HG03135 (cell line): ENCODE measurements around the gene PRRT1B.

ENCODE experiments used
- ATAC-seq: cut with Tn5 transposase; IDR thresholded peaks from one replicate; pipeline ENCODE4 v1.9.1; 2021; ENCODE audit warnings: mild to moderate bottlenecking, moderate library complexity; ENCODE audit not compliant: unreplicated experiment

PRRT1B gene

DNA sequence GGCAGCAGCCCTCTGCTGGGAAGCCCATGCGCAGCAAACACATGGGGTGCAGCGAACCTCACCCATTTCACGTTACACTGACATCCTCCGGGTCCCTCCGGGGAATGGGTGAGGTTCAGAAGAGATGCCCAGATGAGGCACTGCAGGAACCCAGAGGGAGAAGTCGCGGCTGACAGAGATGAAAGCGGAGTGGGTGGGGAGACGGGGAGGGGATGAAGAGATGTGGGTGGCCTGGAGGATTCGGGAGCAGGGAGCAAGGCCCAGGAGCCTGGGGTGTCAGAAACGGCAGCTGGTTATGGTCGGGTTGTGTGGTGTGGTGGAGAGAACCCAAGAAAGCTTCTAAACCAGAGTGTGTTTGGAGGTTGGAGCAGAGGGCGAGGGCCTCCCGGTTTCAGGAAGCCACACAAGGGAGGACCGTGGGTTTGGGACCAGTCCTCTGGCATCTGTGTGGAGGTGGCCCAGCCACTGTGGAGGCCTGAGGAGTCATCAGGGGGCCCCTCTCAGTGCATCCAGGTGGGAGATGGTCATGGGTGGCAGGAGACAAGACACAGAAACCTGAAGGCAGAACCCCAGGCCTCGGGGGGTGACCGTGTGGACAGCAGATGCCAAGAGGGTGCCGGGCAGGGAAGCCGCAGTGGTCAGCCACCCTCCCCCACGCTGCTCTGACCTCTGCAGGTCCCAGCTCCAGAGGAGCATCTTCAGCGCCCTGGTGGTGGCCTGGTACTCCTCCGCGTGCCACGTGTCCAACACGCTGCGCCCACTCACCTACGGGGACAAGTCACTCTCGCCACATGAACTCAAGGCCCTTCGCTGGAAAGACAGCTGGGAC is 22.9 kb upstream of the PRRT1B start:
- ATAC-seq, result no peak

DNA sequence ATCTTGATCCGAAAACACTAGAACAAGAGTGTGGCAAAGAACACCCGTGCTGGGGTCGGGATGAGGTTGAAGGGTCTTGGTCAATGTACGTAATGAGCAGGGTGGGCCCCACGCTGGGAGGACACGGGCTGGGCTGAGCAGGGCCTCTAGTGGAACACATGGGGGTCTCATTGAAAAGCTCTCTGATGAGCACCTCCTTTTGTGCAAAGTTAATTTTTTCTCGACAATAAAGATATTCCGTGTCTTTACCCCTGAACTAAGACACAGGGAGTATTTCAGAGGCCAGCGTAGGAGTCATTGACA is 22.3 kb upstream of the PRRT1B start:
- no peak for ATAC-seq

DNA sequence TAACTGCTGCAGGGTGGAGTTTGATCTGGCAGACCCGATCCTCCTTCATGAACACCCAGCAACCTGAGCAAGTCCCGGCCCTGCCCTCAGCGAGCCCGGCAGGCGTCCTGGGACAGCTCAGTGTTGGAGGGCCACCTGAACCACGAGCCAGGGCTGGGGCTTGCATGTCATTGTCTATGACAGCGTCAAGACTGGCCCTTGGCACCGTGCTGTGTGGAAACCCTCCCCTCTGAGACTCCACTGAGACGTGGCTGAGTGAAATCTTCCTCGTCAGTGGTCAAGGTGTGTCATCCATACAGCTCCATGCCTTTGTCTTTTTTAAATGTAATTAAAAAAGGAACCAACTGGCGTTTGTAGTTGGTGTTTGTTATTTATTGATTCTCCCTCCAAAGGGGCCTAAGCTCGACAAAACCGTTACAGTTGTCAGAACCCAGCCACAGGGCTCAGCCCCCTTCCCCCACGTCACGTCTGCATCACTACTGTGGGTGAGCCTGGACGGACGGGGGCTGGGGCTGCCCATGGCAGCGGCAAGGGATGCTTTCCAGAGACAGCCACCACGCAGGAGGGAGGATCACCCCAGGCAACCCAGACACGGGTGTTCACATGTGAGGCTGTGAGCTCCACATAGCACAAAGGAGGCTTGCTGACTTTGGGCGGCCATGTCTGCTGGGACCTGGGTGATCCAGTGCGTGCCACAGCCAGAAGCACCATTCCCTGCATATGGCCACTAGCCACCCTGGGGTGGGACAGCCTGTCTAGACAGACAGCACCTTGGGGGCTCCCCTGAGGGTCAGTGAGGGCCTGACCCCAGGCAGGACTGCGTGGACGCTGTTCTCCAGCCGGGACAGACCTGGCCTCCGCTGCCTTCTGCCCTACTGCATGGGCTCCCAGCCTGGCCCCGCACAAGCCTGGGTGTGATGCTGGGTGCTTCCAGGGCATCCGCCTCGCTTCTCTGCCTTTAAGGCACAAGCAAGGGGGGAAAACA is 21.6 kb upstream of the PRRT1B start:
- no peak for ATAC-seq

DNA sequence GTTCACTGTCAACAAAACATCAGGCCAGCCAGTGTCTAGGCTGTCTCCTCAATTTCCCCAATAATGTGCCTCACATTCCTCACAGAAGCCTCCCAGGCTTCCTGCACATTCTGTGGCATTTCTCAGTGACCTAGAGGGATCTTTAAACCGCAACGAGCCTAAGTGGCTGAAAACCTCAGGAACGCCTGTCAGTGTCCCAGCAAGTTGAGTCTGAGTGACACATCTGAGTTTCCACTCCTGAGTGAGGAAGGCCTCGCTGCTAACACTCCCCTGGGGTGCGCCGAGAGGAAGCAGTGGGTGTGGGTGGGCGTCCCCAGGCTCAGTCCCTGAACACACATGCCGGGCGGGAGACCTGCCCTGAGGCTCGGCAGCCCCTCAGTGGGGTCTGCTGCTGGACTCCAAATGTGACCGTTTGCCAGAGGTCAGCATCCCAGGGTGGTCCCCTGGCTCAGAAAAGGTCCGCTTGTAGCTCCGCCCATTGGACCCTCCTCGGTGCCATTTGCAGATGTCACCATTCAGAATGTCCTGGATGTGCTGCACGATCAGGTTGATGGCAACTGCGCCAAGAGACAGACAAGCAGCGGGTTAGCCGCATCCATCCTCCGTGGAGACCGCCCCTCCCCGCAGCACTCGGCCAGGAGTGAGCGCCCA is 20.5 kb upstream of the PRRT1B start:
- no peak for ATAC-seq

DNA sequence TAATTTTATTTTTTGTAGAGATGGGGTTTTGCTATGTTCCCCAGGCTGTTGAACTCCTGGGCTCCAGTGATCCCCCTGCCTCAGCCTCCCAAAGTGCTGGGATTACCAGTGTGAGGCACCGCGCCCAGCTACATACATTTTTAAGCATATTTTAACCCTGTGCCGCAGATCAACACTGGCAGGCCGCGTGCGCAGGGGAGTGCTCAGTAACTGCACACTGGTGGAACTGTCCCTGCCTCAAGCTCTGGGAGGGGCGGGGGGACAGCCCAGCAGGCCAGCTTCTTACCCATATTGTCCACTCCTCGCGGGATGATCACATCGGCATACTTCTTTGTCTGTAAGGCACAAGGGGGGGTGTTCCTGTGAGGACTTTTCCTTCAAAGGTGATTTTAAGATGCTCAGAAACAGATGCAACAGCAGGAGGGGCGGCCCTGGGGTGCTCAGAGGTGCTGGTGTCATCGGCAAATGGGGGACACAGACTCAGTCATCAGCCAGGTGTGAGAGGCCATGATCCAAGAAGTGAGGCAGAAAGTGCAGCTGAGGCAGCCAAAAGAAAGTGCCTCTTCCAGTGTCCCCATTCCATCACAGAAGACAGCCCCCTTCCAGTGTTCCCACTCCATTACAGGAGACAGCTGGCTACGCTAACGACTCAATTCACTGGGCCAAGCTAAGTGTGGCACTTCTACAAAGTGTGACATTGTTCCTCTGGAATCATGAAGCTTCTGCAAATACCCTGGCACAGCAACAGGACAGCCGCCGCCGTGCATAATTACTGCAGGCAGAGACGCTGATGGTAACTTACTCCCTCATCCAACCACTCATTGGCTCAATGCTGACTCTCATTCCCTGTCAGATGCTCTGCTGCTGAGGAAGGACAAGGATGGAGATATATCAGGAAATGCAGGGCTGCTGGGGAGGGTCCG is 19.4 kb upstream of the PRRT1B start:
- ATAC-seq, result no peak

DNA sequence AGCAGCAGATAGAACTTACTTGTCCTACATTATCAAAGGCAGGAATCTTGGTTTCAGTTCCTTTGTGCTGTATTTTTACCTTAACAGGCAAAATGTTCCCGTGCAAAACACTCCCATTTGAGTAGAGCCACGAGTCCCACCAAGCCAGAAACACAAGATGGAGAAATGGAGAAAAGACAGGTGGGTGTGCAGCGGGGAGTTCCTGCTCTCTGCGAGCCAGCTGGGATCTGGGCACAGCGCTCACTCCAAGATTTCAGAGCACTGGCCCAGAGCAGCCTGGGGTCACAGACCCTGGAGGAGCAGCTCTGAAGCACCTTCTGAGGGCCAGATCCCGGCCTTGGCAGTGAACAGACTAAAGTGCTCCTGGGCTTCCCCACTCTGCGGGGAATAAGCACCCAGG is 17.1 kb upstream of the PRRT1B start:
- ATAC-seq, result no peak

DNA sequence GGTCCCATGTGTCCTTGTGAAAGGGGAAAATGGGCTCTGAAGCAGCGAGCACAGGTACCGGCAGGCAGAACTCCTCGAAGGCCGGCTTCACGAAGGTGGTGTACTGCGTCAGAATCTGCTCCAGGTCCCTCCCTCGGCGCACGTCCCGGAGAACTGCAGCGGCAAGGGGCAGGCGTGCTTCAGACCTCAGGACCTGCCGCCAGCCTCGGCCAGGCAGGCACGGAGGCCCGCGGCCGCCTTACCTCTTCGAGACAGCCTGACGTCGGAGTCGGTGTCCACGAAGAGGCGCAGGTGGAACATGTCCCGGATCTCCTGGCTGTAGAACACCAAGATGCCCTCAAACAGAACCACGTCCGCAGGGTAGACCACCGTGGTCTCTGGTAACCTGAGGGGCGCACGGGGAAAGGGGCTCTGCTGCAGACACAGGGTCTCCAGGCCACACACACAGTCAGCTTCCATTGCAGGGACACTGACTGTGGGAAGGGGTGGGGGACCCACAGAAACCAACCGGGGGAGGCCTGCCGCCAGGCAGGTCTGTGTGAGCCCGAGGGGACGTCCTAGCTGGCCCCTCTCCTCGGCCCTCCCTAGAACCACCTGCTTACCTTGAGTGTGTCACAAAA is 16.3 kb upstream of the PRRT1B start:
- no peak for ATAC-seq

DNA sequence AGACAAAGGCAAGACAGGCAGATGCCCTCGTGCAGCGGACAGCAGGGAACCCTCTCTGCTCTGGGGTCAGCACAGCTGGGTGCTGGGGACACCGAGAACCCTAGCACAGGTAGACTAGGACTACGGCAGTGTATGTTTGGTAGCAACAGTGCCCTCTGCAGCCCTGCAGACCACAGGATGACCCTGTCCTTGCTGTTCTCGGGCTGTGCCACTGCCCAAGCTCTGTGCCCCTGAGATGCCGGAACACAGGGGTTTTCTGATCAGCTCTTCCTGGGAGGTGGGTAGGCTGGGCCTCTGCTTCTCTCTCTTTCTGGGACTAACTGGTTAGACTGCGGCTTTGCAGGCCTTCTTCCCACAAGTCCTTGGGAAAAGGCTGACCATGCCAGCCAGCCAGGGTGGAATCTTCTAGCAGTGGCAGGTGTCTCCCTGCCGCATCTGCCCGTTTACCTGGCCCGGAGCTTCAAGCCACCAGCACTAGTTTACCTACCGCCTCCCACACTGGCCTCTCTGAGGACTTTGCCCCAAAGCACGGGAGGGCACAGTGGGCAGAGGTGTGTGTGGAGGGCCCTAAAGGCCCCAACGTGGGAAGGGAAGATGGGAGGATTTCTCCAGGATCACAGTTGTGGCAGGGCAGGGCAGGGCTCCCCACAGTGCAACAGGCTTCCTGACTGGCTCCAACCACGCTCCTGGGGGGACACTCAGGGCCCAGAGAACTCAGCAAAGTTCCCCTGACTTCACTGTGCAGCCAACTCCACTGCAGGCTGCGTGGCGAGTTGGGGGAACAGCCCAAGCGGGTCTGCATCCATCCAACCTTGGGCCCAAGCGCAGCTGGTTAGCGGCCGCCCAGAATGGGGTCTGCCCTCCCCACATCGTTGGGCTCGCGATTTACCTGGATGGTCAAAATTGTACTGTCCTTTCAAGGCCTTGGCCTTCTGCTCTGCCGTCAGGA is 15.5 kb upstream of the PRRT1B start:
- ATAC-seq, result no peak

DNA sequence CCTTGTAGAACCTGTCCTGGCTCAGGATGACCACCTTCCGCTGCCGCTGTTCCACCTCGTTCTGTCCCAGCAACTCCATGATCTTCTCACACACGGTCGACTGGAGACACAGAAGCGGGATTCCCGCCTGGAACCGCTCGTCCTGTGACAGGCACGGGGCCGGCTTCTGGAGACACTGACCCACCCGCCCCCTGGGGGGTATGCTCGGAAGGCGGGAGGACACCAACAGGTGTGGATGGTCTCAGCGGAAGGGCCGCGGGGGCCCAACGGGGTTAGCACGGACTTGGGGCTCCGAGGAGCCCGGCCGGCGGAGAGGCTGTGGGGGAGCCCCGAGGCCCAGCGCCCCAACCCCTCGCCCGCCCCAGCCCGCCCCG is 14.8 kb upstream of the PRRT1B start:
- ATAC-seq, result peak; percentile 23

DNA sequence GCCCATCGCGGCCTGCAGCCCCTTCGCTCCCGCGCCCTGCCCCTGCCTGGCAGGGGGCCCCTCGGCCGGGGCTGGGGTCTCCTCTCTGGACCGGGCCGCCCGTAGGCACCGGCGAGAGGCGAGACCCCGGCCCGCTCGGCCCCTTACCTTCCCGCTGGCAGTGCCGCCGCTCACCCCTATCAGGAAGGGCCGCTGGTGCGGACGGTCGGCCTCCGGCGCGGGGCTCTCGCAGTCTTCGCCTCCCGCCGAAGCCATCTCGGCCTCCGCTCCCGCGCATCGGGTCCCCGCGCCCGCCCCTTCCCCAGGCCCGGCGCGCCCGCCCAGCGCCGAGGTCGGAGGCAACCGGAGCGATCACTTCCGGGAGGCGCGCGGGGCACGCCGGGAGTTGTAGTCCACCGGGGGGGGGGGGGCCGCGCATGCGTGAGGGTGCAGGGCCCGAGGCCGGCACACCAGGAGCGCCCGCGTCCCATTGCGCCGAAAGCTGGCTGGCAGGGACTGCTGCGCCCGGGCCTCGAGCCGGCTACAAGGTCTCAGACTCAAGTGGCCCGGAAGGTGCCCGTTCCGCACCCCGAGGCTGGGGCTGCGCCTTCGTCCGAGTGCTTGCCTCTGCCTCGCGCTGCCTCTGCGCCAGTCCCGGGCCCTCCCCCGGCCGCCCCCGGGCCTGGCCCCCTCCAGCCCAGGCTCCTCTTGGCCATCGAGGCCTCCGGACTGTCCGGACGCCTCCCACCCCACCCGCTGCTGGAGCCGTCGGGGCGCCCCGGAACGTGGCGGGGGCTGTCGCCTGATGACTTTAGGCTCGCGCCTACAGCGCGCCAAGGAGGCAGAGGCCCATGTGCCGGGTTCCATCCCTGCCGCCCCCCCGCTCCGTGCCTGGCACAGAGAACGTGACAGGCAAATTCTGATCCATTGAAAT is 14.1 kb upstream of the PRRT1B start, which contains the start of gene UCK1:
TSS of gene UCK1 (minus strand) at position 344 of the 913 bp plus-strand sequence. CDS start at position 255, 89 bp downstream.
- ATAC-seq, result peak; percentile 85

DNA sequence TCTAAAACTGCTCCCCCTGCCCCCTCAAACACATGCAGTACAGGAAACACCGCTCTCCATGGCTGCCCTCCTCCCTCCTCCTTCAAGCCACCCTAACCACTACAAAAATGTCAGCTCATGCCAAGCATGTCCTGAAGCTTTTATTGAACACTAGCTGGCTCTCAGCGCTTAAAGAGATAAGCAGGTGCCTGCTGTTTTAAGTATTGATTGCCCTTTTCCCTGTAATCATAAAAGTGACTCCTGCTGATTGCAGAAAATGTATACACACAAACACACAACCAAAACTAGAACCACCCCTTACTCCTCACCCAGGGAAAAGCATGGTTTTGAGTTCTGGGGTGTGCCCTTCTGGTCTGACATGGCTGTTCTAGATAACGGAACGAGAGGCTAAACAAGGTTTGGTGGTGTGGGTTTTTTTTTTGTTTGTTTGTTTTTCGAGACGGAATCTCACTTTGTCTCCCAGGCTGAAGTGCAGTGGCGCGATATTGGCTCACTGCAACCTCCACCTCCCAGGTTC is 10.5 kb upstream of the PRRT1B start:
- no peak for ATAC-seq

DNA sequence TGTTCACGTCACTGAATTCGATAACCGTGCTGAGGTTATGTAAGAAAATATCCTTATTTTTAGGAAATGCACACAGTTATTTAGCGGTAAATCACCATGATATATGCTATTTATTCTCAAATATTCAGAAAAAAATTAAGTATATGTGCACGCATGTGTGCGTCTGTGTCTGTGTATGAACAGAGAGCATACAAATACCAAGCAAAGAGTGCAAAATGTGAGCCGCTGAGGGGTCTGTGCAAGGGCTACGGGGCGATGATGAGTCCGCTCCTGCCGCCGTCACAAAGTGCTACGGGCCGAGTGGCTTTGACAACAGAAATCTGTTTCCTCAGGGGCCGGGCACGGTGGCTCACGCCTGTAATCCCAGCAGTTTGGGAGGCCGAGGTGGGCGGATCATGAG is 7.4 kb upstream of the PRRT1B start:
- ATAC-seq, result no peak

DNA sequence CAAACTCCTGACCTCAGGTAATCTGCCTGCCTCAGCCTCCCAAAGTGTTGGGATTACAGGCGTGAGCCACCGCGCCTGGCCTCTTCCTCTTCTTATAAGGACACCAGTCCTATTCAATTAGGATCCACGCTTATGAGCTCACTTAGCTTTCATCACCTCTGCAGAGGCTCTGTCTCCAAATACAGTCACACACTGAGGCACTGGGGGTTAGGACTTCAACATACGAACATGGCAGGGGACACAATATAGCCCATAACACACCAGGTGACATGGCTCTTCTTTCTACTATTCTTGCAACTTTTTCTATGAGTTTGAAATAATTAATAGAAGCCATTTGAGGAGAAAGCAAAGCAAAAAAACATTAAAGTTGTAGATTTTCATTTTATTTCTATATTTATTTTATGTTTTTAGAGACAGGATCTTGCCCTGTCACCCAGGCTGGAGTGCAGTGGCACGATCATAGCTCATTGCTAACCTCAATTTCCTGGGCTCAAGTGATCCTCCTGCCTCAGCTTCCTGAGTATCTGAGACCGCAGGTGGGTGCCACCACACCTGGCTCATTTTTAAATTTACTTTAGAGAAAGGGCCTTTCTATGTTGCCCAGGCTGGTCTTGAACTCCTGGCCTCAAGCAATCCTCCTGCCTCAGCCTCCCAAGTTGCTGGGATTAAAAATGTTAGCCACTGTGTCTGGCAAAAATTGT is 6.0 kb upstream of the PRRT1B start:
- ATAC-seq, result no peak

DNA sequence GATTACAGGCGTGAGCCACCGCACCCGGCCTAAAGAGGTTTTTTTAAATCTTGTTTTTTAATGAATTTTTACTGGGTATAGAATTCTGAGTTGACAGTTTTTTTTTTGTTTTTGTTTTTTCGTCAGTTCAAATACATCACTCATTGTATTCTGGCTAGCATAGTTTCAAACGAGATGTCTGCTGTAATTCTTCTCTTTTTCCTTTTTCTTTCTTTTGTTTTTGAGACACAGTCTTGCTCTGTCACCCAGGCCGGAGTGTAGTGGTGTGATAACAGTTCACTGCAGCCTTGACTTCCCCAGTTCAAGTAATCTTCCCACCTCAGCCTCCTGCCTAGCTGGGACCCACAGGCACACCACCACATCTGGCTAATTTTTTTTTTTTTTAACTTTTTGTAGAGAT is 2.2 kb upstream of the PRRT1B start:
- no peak for ATAC-seq

DNA sequence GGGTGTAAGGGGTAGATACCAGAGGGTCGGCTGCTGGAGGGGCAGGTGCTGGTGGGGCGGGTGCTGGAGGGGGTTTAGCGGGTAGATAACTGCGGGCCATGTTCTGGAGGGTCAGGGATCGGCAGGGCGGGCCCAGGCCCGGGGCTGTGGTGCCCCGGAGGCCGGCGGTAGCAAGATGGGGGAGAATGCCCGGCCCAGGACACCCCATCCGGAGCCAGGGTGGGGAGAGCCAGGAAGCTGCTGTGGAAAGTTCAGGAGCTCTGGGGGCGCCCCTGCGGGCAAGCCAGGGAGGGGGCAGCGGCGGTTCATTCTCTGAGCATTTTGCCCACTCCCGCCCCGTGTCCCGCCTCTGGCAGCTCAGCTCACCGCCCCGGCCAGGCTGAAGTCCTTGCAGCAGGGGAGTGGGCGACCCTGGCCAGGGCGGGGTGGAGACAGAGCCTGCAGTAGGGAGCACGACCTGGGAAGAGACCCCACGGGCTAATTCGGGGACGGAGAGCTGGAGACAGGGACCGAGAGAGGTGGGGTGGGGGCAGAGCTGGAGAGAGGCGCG is 538 bp downstream of the PRRT1B start:
- ATAC-seq, result no peak

DNA sequence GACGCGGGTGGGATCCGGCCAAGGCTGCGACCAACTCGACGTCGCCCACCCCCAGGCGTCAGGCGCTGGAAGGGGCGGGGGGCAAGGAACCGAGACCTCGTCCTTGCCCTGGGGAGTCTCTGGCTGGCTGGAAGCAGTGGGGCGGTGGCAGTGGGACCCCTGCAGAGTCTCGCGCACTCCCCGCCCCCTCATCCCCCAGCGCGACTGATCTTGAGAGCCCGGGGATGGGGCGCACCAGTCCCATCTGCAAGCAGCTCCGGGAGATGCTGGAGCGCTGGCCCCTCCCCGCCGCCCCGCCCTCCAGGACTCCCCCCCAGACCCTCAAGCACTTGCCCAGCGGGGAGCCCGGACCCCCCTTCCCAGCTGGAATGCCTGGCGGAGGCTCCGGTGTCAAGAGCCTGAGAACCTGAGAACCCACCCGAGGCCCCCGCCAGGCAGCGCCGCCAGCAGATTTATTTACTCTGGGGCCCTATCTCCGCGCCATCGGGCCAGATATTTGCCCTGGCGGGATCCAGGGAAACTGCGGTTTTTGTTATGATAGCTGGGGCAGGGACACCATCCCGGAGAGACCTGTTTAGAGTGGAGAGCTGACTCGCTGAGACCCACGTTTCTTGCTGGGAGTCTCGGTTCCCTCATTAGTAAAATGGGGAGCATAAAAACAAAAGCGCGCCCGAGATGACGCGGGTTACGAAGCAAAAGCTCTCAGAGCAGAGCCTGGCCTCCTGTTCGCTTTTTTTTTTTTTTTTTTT is 1.2 kb downstream of the PRRT1B start:
- ATAC-seq, result no peak
